ENCODE data around the gene MAGOH. TPM values are rescaled to one million over a fixed set of nuclear protein-coding genes. Genes with fewer than 3 reads are reported as not detected.
"Not testable (repeated sequence)": the region's sequence is repeated elsewhere in the genome, so short reads cannot be mapped to it uniquely, and the experiment has no call there.

MAGOH gene
- total RNA-seq, 4 donors from 2014 or later = 5.0 to 48.6 (median 23.5) TPM

- TF ChIP-seq POLR2A (IDR thresholded peaks at IDR 0.05) (no peak), CTCF (IDR thresholded peaks at IDR 0.05) (no peak), POLR2AphosphoS5 (IDR thresholded peaks at IDR 0.05) (no peak), EP300 (IDR thresholded peaks at IDR 0.05; ENCODE audit: low read depth) (no peak)
- WGBS, 2 donors (ENCODE audit: low coverage in 1 of 2) = 91% methylated on average over 5 of the region's 5 CpGs; no CpG with 5 or more reads in 1 of the 2 donors
- H3K27ac ChIP-seq = no peak overlapping the region
- H3K36me3 ChIP-seq = no peaks in the 10 kb centered on the region
- H3K27me3 ChIP-seq = no peaks in the 10 kb centered on the region
- no peaks in the 10 kb centered on the region for H3K9me3 ChIP-seq
- no peaks in the 10 kb centered on the region for H3K4me1 ChIP-seq
- no peak for DNase-seq
- in situ Hi-C loops (cut with MboI; ENCODE audit: low pct_ligation_motif_present in 1 of 4, low pct_unique_long_range_greater_than_20kb in 1 of 4, low sequenced_read_pairs in 3 of 4) (loop anchor here in 2 of 4 donors (10.0 to 25.0 kb wide), 2 partner anchors 109 to 477 kb away; no protein-coding TSS in a partner anchor), intact Hi-C loops (cut with DNase I; ENCODE audit: low total_unique reads) (no loop called here)
- H3K4me3 ChIP-seq = no peak overlapping the region
Measured at GRCh38 chr1:53285546-53285945, 47.2 kb upstream of the MAGOH start.

DNA sequence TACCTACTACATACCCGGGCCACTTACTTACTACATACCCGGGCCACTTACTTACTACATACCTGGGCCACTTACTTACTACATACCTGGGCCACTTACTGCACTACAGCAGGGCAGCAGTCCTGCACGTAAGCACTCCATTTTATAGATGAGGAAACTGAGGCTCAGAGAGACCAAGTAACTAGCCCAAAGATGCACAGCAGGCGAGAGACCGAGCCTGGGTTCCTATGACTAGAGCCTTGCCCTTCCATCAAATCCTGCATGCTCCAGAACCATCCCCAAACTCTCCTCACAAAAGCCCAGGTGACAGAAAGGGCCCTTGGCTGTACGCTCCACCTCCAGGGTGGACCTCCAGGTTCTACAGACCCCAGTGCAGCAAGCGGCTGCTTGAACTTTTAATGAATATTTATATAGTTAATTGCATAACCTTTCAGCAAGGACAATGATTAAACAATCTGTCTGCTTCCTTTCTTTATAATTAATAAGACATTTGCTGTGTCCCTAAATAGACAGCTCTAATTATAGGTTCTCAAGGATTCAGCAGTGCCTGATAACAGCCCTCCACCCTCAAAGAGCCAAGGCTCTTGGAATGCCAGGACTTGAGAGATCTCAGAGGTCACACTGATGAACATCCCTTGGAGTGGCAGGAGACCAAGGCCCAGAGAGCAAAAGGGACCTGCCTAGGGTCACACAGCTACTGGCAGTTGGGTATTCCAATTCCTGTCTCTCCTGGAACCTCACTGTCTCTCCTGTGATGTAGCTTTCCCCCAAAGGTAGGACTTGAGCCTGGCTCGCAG lies 46.1 kb upstream of the MAGOH start:
- H3K27ac ChIP-seq = no peak overlapping the region
- no peak for DNase-seq
- no peaks in the 10 kb centered on the region for H3K9me3 ChIP-seq
- in situ Hi-C loops (cut with MboI; ENCODE audit: low pct_ligation_motif_present in 1 of 4, low pct_unique_long_range_greater_than_20kb in 1 of 4, low sequenced_read_pairs in 3 of 4) (loop anchor here in 2 of 4 donors (10.0 to 25.0 kb wide), 2 partner anchors 110 to 478 kb away; no protein-coding TSS in a partner anchor), intact Hi-C loops (cut with DNase I; ENCODE audit: low total_unique reads) (no loop called here)
- no peak overlapping the region for H3K4me3 ChIP-seq
- no peak for TF ChIP-seq EP300 (IDR thresholded peaks at IDR 0.05; ENCODE audit: low read depth)
- no peaks in the 10 kb centered on the region for H3K4me1 ChIP-seq
- no peaks in the 10 kb centered on the region for H3K36me3 ChIP-seq
- no peaks in the 10 kb centered on the region for H3K27me3 ChIP-seq
- WGBS, 2 donors (ENCODE audit: low coverage in 1 of 2) = 93 to 100% methylated on average over 2 to 8 of the region's 8 CpGs

DNA sequence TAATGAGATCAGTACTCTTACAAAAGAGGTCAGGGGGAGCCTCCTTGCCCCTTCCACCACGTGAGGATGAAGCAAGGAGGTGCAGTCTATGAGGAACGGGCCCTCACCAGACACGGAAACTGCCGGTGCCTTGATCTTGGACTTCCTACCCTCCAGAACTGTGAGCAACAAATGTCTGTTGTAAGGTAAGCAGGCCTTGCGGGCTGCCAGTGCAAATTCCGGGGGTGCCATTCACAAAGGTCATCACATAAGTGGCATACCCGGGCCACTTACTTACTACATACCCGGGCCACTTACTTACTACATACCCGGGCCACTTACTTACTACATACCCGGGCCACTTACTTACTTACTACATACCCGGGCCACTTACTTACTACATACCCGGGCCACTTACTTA lies 44.8 kb upstream of the MAGOH start:
- H3K27me3 ChIP-seq; DNase-seq; H3K27ac ChIP-seq; H3K4me1 ChIP-seq; intact Hi-C loops (cut with DNase I; ENCODE audit: low total_unique reads); H3K36me3 ChIP-seq; H3K4me3 ChIP-seq; H3K9me3 ChIP-seq: not testable (repeated sequence)
- in situ Hi-C loops (cut with MboI; ENCODE audit: low pct_ligation_motif_present in 1 of 4, low pct_unique_long_range_greater_than_20kb in 1 of 4, low sequenced_read_pairs in 3 of 4) = loop anchor here in 2 of 4 donors (10.0 to 25.0 kb wide), 2 partner anchors 112 to 479 kb away; no protein-coding TSS in a partner anchor
- WGBS, 2 donors (ENCODE audit: low coverage in 1 of 2) = 95 to 100% methylated on average over 2 to 12 of the region's 12 CpGs

DNA sequence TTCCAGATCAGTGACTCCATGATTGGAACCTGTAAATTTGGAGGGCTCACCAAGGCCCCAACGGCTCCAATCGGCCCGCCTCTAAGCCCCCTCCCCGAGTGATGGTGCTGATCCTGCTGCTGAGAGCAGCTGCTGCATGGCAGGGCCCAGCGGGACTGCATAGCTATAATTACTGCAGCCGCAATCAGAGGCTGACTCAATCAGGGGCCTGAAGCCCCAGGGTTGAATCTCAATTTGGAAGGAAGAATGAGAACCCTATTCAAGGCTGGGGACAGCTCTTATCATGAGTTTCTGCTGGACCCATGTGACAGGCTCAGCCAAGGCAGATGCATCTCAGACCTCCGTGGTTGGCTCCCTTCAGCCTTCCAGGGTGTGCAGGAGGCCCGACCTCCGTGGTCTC lies 42.8 kb upstream of the MAGOH start:
- in situ Hi-C loops (cut with MboI; ENCODE audit: low pct_ligation_motif_present in 1 of 4, low pct_unique_long_range_greater_than_20kb in 1 of 4, low sequenced_read_pairs in 3 of 4) = loop anchor here in 2 of 4 donors (10.0 to 25.0 kb wide), 2 partner anchors 114 to 481 kb away; no protein-coding TSS in a partner anchor

More for the DNA sequence above, 42.8 kb upstream of the MAGOH start:
- no peaks in the 10 kb centered on the region for H3K4me1 ChIP-seq
- intact Hi-C loops (cut with DNase I; ENCODE audit: low total_unique reads) = no loop called here
- no peaks in the 10 kb centered on the region for H3K9me3 ChIP-seq
- WGBS, 2 donors (ENCODE audit: low coverage in 1 of 2) = 91% methylated on average over 9 of the region's 9 CpGs; no CpG with 5 or more reads in 1 of the 2 donors
- no peaks in the 10 kb centered on the region for H3K27me3 ChIP-seq
- no peak overlapping the region for H3K27ac ChIP-seq
- no peaks in the 10 kb centered on the region for H3K36me3 ChIP-seq
- TF ChIP-seq POLR2A (IDR thresholded peaks at IDR 0.05) (no peak), POLR2AphosphoS5 (IDR thresholded peaks at IDR 0.05) (no peak), EP300 (IDR thresholded peaks at IDR 0.05; ENCODE audit: low read depth) (no peak), CTCF (IDR thresholded peaks at IDR 0.05) (no peak)
- no peak for DNase-seq
- H3K4me3 ChIP-seq = no peak overlapping the region

All from transverse colon (tissue), 4 donors.